B cell (primary cell): ENCODE data around the gene PKM. TPM values are rescaled to one million over a fixed set of nuclear protein-coding genes. Genes with fewer than 3 reads are reported as not detected.

ENCODE experiments used
- ATAC-seq: fragments of 200-7000 bp; cut with Tn5 transposase; one replicate; pipeline ENCODE4 v1.10.0; 2021; ENCODE audit warnings: low read depth, mild to moderate bottlenecking, moderate number of reproducible peaks, moderate library complexity
- CTCF ChIA-PET: fragments of 350-600 bp; sonication (Branson Sonifier 250); formaldehyde crosslinking; loops from one replicate; lab custom pipeline; 2021; ENCODE audit warnings: antibody characterized with exemption, inconsistent platforms; lab: Charles Lee
- POLR2A ChIA-PET: fragments of 350-600 bp; sonication (Branson Sonifier 250); formaldehyde crosslinking; loops from one replicate; lab custom pipeline; 2021; ENCODE audit warnings: antibody characterized with exemption; lab: Charles Lee
- DNase-seq: peaks from one replicate; pipeline ENCODE4 v3.0.0; 2013
- H2AFZ ChIP-seq: 2 replicates; pipeline ENCODE4 v1.6.1; 2012; ENCODE audit warnings: mild to moderate bottlenecking, low read depth, low read length; ENCODE audit not compliant: insufficient read depth, poor library complexity, severe bottlenecking
- H3K27ac ChIP-seq, 2 donors: 1 replicate in 1 of 2; 2 replicates in 1 of 2; pipeline ENCODE4 v1.5.1; 2012 to 2013; ENCODE audit warnings: low read length in 2 of 2, mild to moderate bottlenecking in 2 of 2, moderate library complexity in 1 of 2
- H3K27me3 ChIP-seq, 4 experiments: fragments of 200-600 bp in 1 of 4; sonication (generic) in 1 of 4; replicated peaks in 1 of 4; 1 replicate in 2 of 4; 2 replicates in 2 of 4; pipeline versions ENCODE4 v1.6.1 to v1.7.0; 2013 to 2016; ENCODE audit warnings: low read length in 3 of 4, mild to moderate bottlenecking in 2 of 4, mixed read lengths in 1 of 4, moderate library complexity in 1 of 4; ENCODE audit not compliant: insufficient read depth in 4 of 4, control insufficient read depth in 3 of 4; ENCODE audit errors: control extremely low read depth in 1 of 4
- H3K36me3 ChIP-seq, 2 experiments: replicated peaks in 1 of 2; 1 replicate in 1 of 2; 2 replicates in 1 of 2; pipeline versions ENCODE4 v1.6.1 to v1.7.1; 2013; ENCODE audit warnings: low read length in 1 of 2; ENCODE audit not compliant: insufficient read depth in 2 of 2, control insufficient read depth in 1 of 2; ENCODE audit errors: control extremely low read depth in 1 of 2, extremely low read depth in 1 of 2
- H3K4me1 ChIP-seq, 2 donors: fragments of 200-600 bp in 1 of 2; sonication (generic) in 1 of 2; 1 replicate in 1 of 2; 2 replicates in 1 of 2; pipeline versions ENCODE4 v1.5.1 to v1.6.1; 2013 to 2017; ENCODE audit warnings: low read length in 2 of 2; ENCODE audit not compliant: control insufficient read depth in 2 of 2, insufficient read depth in 2 of 2
- H3K4me2 ChIP-seq: replicated peaks from 2 replicates; pipeline ENCODE3; 2012; ENCODE audit warnings: mild to moderate bottlenecking, low read depth, low read length; ENCODE audit not compliant: poor library complexity, severe bottlenecking
- H3K4me3 ChIP-seq, 5 experiments: fragments of 200-600 bp in 1 of 5; sonication (generic) in 1 of 5; 1 replicate in 3 of 5; 2 replicates in 2 of 5; pipeline versions ENCODE4 v1.5.1 to v1.7.0; 2011 to 2016; ENCODE audit warnings: low read length in 4 of 5, mild to moderate bottlenecking in 4 of 5, low read depth in 2 of 5, control low read depth in 1 of 5, moderate library complexity in 1 of 5; ENCODE audit not compliant: insufficient read depth in 1 of 5; ENCODE audit errors: control extremely low read depth in 1 of 5, extremely low read depth in 1 of 5
- H3K79me2 ChIP-seq: fragments of 200-600 bp; sonication (generic); one replicate; pipeline ENCODE4 v1.6.0; 2016; ENCODE audit warnings: low read length; ENCODE audit not compliant: control insufficient read depth, insufficient read depth
- H3K9ac ChIP-seq: fragments of 200-600 bp; sonication (generic); 2 replicates; pipeline ENCODE4 v1.6.1; 2017; ENCODE audit warnings: mild to moderate bottlenecking, low read length, moderate library complexity
- H3K9me3 ChIP-seq, 3 donors: one replicate each; pipeline versions ENCODE4 v1.6.1 to v1.7.1; 2013; ENCODE audit warnings: low read length in 2 of 3; ENCODE audit not compliant: control insufficient read depth in 2 of 3, insufficient read depth in 1 of 3; ENCODE audit errors: control extremely low read depth in 1 of 3
- H4K20me1 ChIP-seq: 2 replicates; pipeline ENCODE4 v1.6.0; 2012; ENCODE audit warnings: mild to moderate bottlenecking, low read length; ENCODE audit not compliant: insufficient read depth, control insufficient read depth, poor library complexity, severe bottlenecking
- H3K27ac Mint-ChIP-seq: one replicate; pipeline ENCODE4 v1.8.0; 2021; ENCODE audit warnings: mixed read lengths
- H3K27me3 Mint-ChIP-seq: one replicate; pipeline ENCODE4 v1.8.0; 2021; ENCODE audit warnings: mixed read lengths
- H3K4me1 Mint-ChIP-seq: one replicate; pipeline ENCODE4 v1.8.0; 2021; ENCODE audit warnings: mixed read lengths
- H3K4me3 Mint-ChIP-seq: one replicate; pipeline ENCODE4 v1.8.0; 2021; ENCODE audit warnings: mixed read lengths
- H3K9me3 Mint-ChIP-seq: one replicate; pipeline ENCODE4 v1.8.0; 2022; ENCODE audit warnings: mixed read lengths; ENCODE audit not compliant: insufficient read depth
- CTCF ChIP-seq: fragments of 200-600 bp; IDR thresholded peaks from one replicate; pipeline ENCODE4 v1.8.0; 2022; ENCODE audit warnings: antibody characterized with exemption, mild to moderate bottlenecking
- EZH2 ChIP-seq: IDR thresholded peaks from 2 replicates; pipeline ENCODE4 v1.6.1; 2012; ENCODE audit warnings: borderline replicate concordance, low read depth, mild to moderate bottlenecking, moderate library complexity, low read length; ENCODE audit not compliant: insufficient read depth, poor library complexity, severe bottlenecking
- WGBS: methylation state at CpG from one replicate; pipeline ENCODE4 v1.1.5; 2013; ENCODE audit warnings: missing lambda C conversion rate; ENCODE audit not compliant: insufficient coverage; 5-methylcytosine and 5-hydroxymethylcytosine counted together
- intact Hi-C: fragments of 100-400 bp; cut with micrococcal nuclease; formaldehyde crosslinking; loops from one replicate; pipeline ENCODE4 v1.10.0; 2022
- polyA plus RNA-seq: library from polyadenylated mRNA; depleted of rRNA; stranded (reverse); fragments of >200 nt; gene quantifications from 2 replicates; pipeline ENCODE4 v1.2.3, GENCODE V29; 2012
- total RNA-seq, 2 donors: library from RNA; stranded (reverse); fragments of 120-200 nt in 1 of 2; gene quantifications; 1 replicate in 1 of 2; 2 replicates in 1 of 2; pipeline versions ENCODE4 v1.2.3 to v1.2.4, GENCODE V29; 2013 to 2022

The PKM gene
- total and polyA plus RNA-seq, 2 donors (not counting 1 experiment from before 2014, with no cell fraction given): 179 to 323 TPM

- CTCF ChIA-PET: interaction anchor here (0.8 kb wide), 1 partner anchor 9 kb away, joined by 3 read pairs; the partner anchor contains the start of gene GRAMD2A
- no peaks in the 10 kb centered on the region for H3K4me1 ChIP-seq
- intact Hi-C loops: no loop called here
- no peaks in the 10 kb centered on the region for H3K9me3 ChIP-seq
- H3K4me3 Mint-ChIP-seq: no peak overlapping the region
- H3K27ac ChIP-seq: no peak overlapping the region
- H3K27me3 Mint-ChIP-seq: no peaks in the 10 kb centered on the region
- 95% methylated on average over 5 of the region's 5 CpGs for WGBS
- H3K9ac ChIP-seq: no peak overlapping the region
- H4K20me1 ChIP-seq: peaks cover 13% of the 10 kb centered on the region
- no peak overlapping the region for H3K27ac Mint-ChIP-seq
- ATAC-seq (no peak), DNase-seq (no peak)
- H3K9me3 Mint-ChIP-seq: no peaks in the 10 kb centered on the region
- H3K36me3 ChIP-seq: peaks cover 18 to 94% of the 10 kb centered on the region in 2 experiments
- H3K79me2 ChIP-seq: no peaks in the 10 kb centered on the region
- H3K27me3 ChIP-seq: no peaks in the 10 kb centered on the region
- H2AFZ ChIP-seq: no peak overlapping the region
- H3K4me2 ChIP-seq: no peak overlapping the region
- no peak for TF ChIP-seq EZH2
- TF ChIP-seq CTCF: no peak
- H3K4me3 ChIP-seq: no peak overlapping the region
- peaks cover 10% of the 10 kb centered on the region for H3K4me1 Mint-ChIP-seq
- POLR2A ChIA-PET: no interaction called here
Measured at GRCh38 chr15:72206677-72207000, 24.4 kb downstream of the PKM start.

GRCh38 chr15:72205896-72206676, 24.9 kb downstream of the PKM start:
- no peak overlapping the region for H3K9ac ChIP-seq
- no peak overlapping the region for H3K4me2 ChIP-seq
- peaks cover 21 to 94% of the 10 kb centered on the region in 2 experiments for H3K36me3 ChIP-seq
- H2AFZ ChIP-seq: no peak overlapping the region
- intact Hi-C loops: no loop called here
- peaks cover 13% of the 10 kb centered on the region for H4K20me1 ChIP-seq
- no peaks in the 10 kb centered on the region for H3K79me2 ChIP-seq
- no peaks in the 10 kb centered on the region for H3K27me3 ChIP-seq
- Mint-ChIP-seq H3K27ac (no peak overlapping the region), H3K4me1 (peaks cover 14% of the 10 kb centered on the region), H3K27me3 (no peaks in the 10 kb centered on the region), H3K4me3 (no peak overlapping the region), H3K9me3 (no peaks in the 10 kb centered on the region)
- CTCF ChIA-PET: interaction anchor here (0.8 to 1.3 kb wide), 2 partner anchors 8 to 22 kb away, joined by 3 to 6 read pairs; partner anchors contain the start of gene GRAMD2A
- TF ChIP-seq CTCF: no peak
- no peak for TF ChIP-seq EZH2
- no peak overlapping the region for H3K4me3 ChIP-seq
- no peaks in the 10 kb centered on the region for H3K4me1 ChIP-seq
- H3K27ac ChIP-seq: no peak overlapping the region
- DNase-seq: no peak
- ATAC-seq: no peak
- POLR2A ChIA-PET: no interaction called here
- no peaks in the 10 kb centered on the region for H3K9me3 ChIP-seq
- WGBS: 99% methylated on average over 8 of the region's 10 CpGs
